Endothelial cell of coronary artery (primary cell): ENCODE results near the gene EFCAB12. TPM values are rescaled to one million over a fixed set of nuclear protein-coding genes. Genes with fewer than 3 reads are reported as not detected.

ENCODE experiments used
- total RNA-seq: library from RNA; depleted of rRNA; stranded (reverse); fragments of >200 nt; gene quantifications from 2 replicates; pipeline ENCODE4 v1.2.3, GENCODE V29; 2014

The EFCAB12 gene
- total RNA-seq: under 0.01 TPM in 1 of 2 replicates, not detected in the other

GRCh38 chr3:129428376-129429079, at the start of gene EFCAB12:
Gene EFCAB12 (minus strand): TSS chr3:129428636. CDS start chr3:129428488, 148 bp downstream.

GRCh38 chr3:129439817-129440617, 11.6 kb upstream of the EFCAB12 start, which contains the start of the genes IFT122 and MBD4:
Gene IFT122 (plus strand): TSS chr3:129440224. CDS start chr3:129440331, 107 bp downstream.
Gene MBD4 (minus strand): TSS chr3:129439948. CDS start chr3:129439833, 115 bp downstream.

Other genes with a start within 250 kb of the EFCAB12 start
- gene CNBP, start 244.7 kb downstream of the EFCAB12 start, total RNA-seq: 232 and 246 TPM in 2 replicates
- 274 and 335 TPM in 2 replicates for gene COPG1, start 179.0 kb downstream of the EFCAB12 start, total RNA-seq
- gene HMCES, start 149.8 kb downstream of the EFCAB12 start, total RNA-seq: 20.3 and 20.8 TPM in 2 replicates
- gene MBD4, start 11.3 kb upstream of the EFCAB12 start, total RNA-seq: 19.8 TPM in 2 replicates
- gene IFT122, start 11.6 kb upstream of the EFCAB12 start, total RNA-seq: 16.8 and 22.0 TPM in 2 replicates
- gene RHO, start 100.0 kb upstream of the EFCAB12 start, total RNA-seq: not detected in 2 replicates
- not detected in 2 replicates for gene H1-8, start 114.5 kb upstream of the EFCAB12 start, total RNA-seq
- 362 and 468 TPM in 2 replicates for gene PLXND1, start 178.0 kb upstream of the EFCAB12 start, total RNA-seq